Suprapubic skin (tissue), 4 donors: Measurements from ENCODE around the gene GPC5.

Source experiments
- EP300 ChIP-seq: sonication (generic); formaldehyde crosslinking; IDR thresholded peaks from one replicate; pipeline ENCODE4 v1.6.1; 2017; ENCODE audit warnings: antibody characterized with exemption
- POLR2A ChIP-seq, 2 donors: fragments of 450-650 bp; IDR thresholded peaks; one replicate each; pipeline ENCODE4 v1.6.1; 2017; ENCODE audit warnings: antibody characterized with exemption in 2 of 2, mild to moderate bottlenecking in 2 of 2, moderate library complexity in 2 of 2
- POLR2AphosphoS5 ChIP-seq, 3 donors: sonication (generic); formaldehyde crosslinking; IDR thresholded peaks; one replicate each; pipeline ENCODE4 v1.6.1; 2017; ENCODE audit warnings: antibody characterized with exemption in 3 of 3
- TF ChIP-seq, protein P1 (sequence below), 2 donors: fragments of 200-600 bp in 1 of 2; fragments of 450-650 bp in 1 of 2; sonication (generic) in 1 of 2; IDR thresholded peaks; one replicate each; pipeline ENCODE4 v1.5.1; 2016 to 2019; ENCODE audit warnings: antibody characterized with exemption in 2 of 2, mild to moderate bottlenecking in 1 of 2, moderate library complexity in 1 of 2

DNA sequence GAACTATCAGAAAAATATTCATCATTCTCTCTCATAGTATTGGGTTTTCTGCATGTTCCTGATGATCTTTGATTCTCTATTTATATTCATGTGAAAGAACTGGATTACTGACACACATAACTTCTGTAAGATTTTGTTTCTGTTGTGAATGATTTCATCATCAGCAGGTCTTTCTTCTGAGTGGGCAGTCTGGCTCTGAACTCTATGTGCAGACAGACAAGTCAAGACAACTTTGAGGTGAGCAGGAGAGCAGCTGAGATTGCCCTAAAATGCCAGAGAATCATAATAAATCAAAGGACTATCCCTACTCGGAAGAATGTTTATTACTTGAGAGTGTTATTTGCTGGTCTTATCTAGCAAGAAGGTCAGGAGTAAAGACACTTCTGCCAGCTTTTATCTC, 1176.1 kb downstream of the GPC5 start:
- TF ChIP-seq, protein P1, sequence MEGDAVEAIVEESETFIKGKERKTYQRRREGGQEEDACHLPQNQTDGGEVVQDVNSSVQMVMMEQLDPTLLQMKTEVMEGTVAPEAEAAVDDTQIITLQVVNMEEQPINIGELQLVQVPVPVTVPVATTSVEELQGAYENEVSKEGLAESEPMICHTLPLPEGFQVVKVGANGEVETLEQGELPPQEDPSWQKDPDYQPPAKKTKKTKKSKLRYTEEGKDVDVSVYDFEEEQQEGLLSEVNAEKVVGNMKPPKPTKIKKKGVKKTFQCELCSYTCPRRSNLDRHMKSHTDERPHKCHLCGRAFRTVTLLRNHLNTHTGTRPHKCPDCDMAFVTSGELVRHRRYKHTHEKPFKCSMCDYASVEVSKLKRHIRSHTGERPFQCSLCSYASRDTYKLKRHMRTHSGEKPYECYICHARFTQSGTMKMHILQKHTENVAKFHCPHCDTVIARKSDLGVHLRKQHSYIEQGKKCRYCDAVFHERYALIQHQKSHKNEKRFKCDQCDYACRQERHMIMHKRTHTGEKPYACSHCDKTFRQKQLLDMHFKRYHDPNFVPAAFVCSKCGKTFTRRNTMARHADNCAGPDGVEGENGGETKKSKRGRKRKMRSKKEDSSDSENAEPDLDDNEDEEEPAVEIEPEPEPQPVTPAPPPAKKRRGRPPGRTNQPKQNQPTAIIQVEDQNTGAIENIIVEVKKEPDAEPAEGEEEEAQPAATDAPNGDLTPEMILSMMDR (IDR thresholded peaks at IDR 0.05), result no peak
- TF ChIP-seq EP300 (no peak), POLR2AphosphoS5 (IDR thresholded peaks at IDR 0.05) (no peak), POLR2A (IDR thresholded peaks at IDR 0.05) (no peak)
